GM19463 (cell line): ENCODE measurements around the gene GSTA4.

ENCODE experiments used
- ATAC-seq: cut with Tn5 transposase; IDR thresholded peaks from one replicate; pipeline ENCODE4 v1.9.1; 2021; ENCODE audit warnings: mild to moderate bottlenecking, moderate library complexity; ENCODE audit not compliant: unreplicated experiment

Gene GSTA4

GRCh38 chr6:52995089-52995912 is at the start of gene GSTA4:
Gene GSTA4 (minus strand): TSS chr6:52995284. CDS start chr6:52994243, 1,041 bp downstream.
- peak; percentile 98 for ATAC-seq

GRCh38 chr6:53044572-53044971 is 49.5 kb upstream of the GSTA4 start:
- ATAC-seq = no peak

- ATAC-seq = no peak
Observed at GRCh38 chr6:53044071-53044470, 49.0 kb upstream of the GSTA4 start.

- ATAC-seq = no peak
Observed at GRCh38 chr6:53043581-53043980, 48.5 kb upstream of the GSTA4 start.

- no peak for ATAC-seq
Observed at GRCh38 chr6:53042112-53042511, 47.0 kb upstream of the GSTA4 start.

GRCh38 chr6:53041356-53041755 is 46.3 kb upstream of the GSTA4 start:
- no peak for ATAC-seq

GRCh38 chr6:53038596-53038995 is 43.5 kb upstream of the GSTA4 start:
- ATAC-seq = no peak

GRCh38 chr6:53038141-53038540 is 43.1 kb upstream of the GSTA4 start:
- no peak for ATAC-seq

- no peak for ATAC-seq
Observed at GRCh38 chr6:53035549-53036213, 40.6 kb upstream of the GSTA4 start.

GRCh38 chr6:53033764-53034163 is 38.7 kb upstream of the GSTA4 start:
- no peak for ATAC-seq

GRCh38 chr6:53032849-53033248 is 37.8 kb upstream of the GSTA4 start:
- no peak for ATAC-seq

- ATAC-seq = no peak
Observed at GRCh38 chr6:53031281-53031680, 36.2 kb upstream of the GSTA4 start.

- ATAC-seq = no peak
Observed at GRCh38 chr6:53029761-53030160, 34.7 kb upstream of the GSTA4 start.

GRCh38 chr6:53029257-53029656 is 34.2 kb upstream of the GSTA4 start:
- no peak for ATAC-seq

GRCh38 chr6:53028467-53028866 is 33.4 kb upstream of the GSTA4 start:
- ATAC-seq = no peak

GRCh38 chr6:53027131-53027718 is 32.1 kb upstream of the GSTA4 start:
- ATAC-seq = no peak

- ATAC-seq = no peak
Observed at GRCh38 chr6:53026526-53026925, 31.4 kb upstream of the GSTA4 start.

- ATAC-seq = no peak
Observed at GRCh38 chr6:53023323-53023722, 28.2 kb upstream of the GSTA4 start.

- no peak for ATAC-seq
Observed at GRCh38 chr6:53020005-53020744, 25.1 kb upstream of the GSTA4 start.

GRCh38 chr6:53018446-53018845 is 23.4 kb upstream of the GSTA4 start:
- ATAC-seq = no peak

GRCh38 chr6:53015486-53015885 is 20.4 kb upstream of the GSTA4 start:
- ATAC-seq = no peak
